ENCODE measurements around the gene PLXNA1.

Gene PLXNA1

GRCh38 chr3:126989316-126990023 lies 6.6 kb downstream of the PLXNA1 start:
- DNase-seq: no peak

GRCh38 chr3:126990024-126990700 lies 7.2 kb downstream of the PLXNA1 start:
- DNase-seq: no peak

GRCh38 chr3:126990890-126991289 lies 8.0 kb downstream of the PLXNA1 start:
- DNase-seq: no peak

- no peak for DNase-seq
These were observed 8.7 kb downstream of the PLXNA1 start for GRCh38 chr3:126991366-126992200.

GRCh38 chr3:126992216-126992615 lies 9.3 kb downstream of the PLXNA1 start:
- no peak for DNase-seq

GRCh38 chr3:126992776-126993175 lies 9.9 kb downstream of the PLXNA1 start:
- DNase-seq: no peak

GRCh38 chr3:126993436-126993835 lies 10.5 kb downstream of the PLXNA1 start:
- DNase-seq: no peak

- DNase-seq: no peak
These were observed 11.8 kb downstream of the PLXNA1 start for GRCh38 chr3:126994661-126995245.

- DNase-seq: no peak
These were observed 12.4 kb downstream of the PLXNA1 start for GRCh38 chr3:126995254-126995780.

GRCh38 chr3:126995926-126996512 lies 13.1 kb downstream of the PLXNA1 start:
- DNase-seq: no peak

- DNase-seq: no peak
These were observed 14.0 kb downstream of the PLXNA1 start for GRCh38 chr3:126996905-126997304.

- DNase-seq: no peak
These were observed 14.6 kb downstream of the PLXNA1 start for GRCh38 chr3:126997455-126998038.

- no peak for DNase-seq
These were observed 15.4 kb downstream of the PLXNA1 start for GRCh38 chr3:126998320-126998719.

- DNase-seq: no peak
These were observed 15.8 kb downstream of the PLXNA1 start for GRCh38 chr3:126998728-126999127.

GRCh38 chr3:126999383-126999782 lies 16.5 kb downstream of the PLXNA1 start:
- DNase-seq: no peak

- no peak for DNase-seq
These were observed 17.2 kb downstream of the PLXNA1 start for GRCh38 chr3:127000119-127000518.

GRCh38 chr3:127000761-127001160 lies 17.8 kb downstream of the PLXNA1 start:
- no peak for DNase-seq

GRCh38 chr3:127001486-127002194 lies 18.7 kb downstream of the PLXNA1 start:
- DNase-seq: no peak

- DNase-seq: no peak
These were observed 19.6 kb downstream of the PLXNA1 start for GRCh38 chr3:127002195-127003174.

GRCh38 chr3:127003175-127003555 lies 20.2 kb downstream of the PLXNA1 start:
- no peak for DNase-seq

Data from hematopoietic multipotent progenitor cell treated with erythropoietin and hydrocortisone succinate and interleukin-3 and kit ligand, for 4 days (in vitro differentiated cells).